Fibroblast of mammary gland (primary cell): Measurements from ENCODE around the gene BRD2.

Source experiments
- DNase-seq: peaks from one replicate; pipeline ENCODE4 v3.0.0-alpha.2; 2010; ENCODE audit warnings: low read depth
- H3K4me3 ChIP-seq: 2 replicates; pipeline ENCODE4 v1.5.1; 2011; ENCODE audit warnings: low read depth, mild to moderate bottlenecking, low read length, moderate library complexity; ENCODE audit not compliant: control insufficient read depth
- TF ChIP-seq, protein P1 (sequence below): conservative IDR thresholded peaks from 2 replicates; pipeline ENCODE4 v1.5.1; 2011; ENCODE audit warnings: low read depth, low read length, inconsistent platforms; ENCODE audit not compliant: control insufficient read depth, insufficient read depth

The BRD2 gene

DNA sequence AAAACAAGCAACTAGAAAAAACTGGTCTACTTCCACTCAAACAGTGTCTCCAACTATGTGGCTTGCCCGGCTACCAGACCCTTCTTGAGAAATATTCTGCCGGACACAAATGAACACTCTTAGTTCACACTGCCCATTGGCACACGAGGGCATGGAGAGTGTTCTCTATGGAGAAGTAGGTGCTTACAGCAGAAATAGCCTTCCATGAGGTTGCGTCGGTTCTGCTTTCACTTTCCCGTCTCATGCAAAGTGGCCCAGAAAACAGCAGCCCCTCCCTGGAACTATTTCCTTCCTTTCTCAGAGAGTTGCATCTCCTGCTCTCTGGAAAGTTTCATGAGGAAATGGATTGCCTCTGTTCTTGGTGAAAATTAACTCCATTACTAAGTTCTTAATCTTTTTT lies 50.5 kb downstream of the BRD2 start:
- TF ChIP-seq, protein P1, sequence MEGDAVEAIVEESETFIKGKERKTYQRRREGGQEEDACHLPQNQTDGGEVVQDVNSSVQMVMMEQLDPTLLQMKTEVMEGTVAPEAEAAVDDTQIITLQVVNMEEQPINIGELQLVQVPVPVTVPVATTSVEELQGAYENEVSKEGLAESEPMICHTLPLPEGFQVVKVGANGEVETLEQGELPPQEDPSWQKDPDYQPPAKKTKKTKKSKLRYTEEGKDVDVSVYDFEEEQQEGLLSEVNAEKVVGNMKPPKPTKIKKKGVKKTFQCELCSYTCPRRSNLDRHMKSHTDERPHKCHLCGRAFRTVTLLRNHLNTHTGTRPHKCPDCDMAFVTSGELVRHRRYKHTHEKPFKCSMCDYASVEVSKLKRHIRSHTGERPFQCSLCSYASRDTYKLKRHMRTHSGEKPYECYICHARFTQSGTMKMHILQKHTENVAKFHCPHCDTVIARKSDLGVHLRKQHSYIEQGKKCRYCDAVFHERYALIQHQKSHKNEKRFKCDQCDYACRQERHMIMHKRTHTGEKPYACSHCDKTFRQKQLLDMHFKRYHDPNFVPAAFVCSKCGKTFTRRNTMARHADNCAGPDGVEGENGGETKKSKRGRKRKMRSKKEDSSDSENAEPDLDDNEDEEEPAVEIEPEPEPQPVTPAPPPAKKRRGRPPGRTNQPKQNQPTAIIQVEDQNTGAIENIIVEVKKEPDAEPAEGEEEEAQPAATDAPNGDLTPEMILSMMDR, result no peak
- DNase-seq, result peak; percentile 39
- no peak overlapping the region for H3K4me3 ChIP-seq

DNA sequence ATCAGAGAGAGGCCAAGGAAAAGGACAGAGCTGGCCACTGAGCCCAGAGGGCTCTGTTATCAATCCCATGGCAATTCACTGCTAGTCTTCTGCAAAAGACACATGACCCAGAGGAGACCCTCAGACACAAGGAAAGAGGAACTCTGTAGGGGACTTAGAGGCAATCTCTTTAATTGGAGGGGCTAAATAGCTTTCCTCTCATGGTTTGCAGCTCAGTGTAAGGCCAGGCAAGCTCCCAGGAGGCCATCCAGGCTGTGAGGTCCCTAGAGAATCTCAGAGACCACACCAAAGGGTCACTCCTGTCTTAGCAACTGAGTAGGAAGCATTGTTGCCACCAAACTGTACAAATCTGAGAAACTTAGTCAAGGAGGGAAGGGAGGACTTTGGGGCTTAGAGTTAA lies 51.0 kb downstream of the BRD2 start:
- TF ChIP-seq, protein P1, result no peak
- H3K4me3 ChIP-seq, result no peak overlapping the region
- DNase-seq, result no peak

DNA sequence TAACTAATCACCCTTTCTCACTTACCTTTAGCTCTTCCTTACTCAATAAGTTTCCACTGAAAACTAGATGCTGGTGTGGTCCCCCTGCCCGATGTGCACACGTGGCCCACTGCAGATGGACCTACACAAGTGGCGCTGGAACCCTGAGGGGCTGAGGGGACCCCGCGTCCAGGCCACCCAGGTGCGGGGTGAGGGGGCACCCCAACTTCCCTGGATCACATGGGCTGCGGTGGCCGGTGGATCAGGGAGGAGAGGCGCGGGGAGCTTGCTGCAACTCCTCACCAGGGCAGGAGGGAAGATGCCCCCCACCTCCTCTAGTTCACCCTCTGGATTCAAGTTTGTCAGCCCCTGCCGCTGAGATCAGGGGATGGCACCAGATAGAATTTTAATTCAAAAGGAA lies 53.5 kb downstream of the BRD2 start:
- no peak for DNase-seq
- TF ChIP-seq, protein P1, result no peak
- H3K4me3 ChIP-seq, result no peak overlapping the region

DNA sequence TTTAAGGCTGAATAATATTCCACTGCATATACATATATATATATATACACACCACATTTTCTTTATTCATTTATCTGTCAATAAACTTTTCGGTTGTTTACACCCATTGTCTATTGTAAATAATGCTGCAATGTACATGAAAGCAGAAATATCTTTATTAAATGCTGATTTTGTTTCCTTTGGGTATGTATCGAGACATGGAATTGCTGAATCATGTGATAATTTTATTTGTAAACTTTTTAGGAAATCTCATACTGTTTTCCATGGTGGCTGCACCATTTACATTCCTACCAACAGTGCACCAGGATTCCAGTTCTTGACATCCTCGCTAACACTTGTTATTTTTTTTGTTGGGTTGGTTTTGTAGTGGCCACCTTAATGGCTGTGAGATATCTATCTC lies 55.1 kb downstream of the BRD2 start:
- H3K4me3 ChIP-seq, result no peak overlapping the region
- TF ChIP-seq, protein P1, result no peak
- no peak for DNase-seq

DNA sequence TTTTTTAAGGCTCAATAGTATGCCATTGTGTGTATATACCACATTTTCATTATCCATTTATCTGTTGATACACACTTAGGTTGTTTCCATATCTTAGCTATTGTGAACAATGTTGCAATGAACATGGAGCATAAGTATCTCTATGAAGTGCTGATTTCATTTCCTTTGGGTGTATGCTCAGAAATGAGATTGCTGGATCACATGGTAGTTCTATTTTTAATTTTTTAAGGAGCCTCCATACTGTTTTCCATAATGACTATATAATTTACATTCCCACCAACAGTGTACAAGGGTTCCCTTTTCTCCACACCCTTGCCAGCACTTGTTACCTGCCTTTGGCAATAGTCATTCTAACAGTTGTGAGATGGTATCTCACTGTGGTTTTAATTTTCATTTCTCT lies 56.1 kb downstream of the BRD2 start:
- no peak overlapping the region for H3K4me3 ChIP-seq
- TF ChIP-seq, protein P1, result no peak

DNA sequence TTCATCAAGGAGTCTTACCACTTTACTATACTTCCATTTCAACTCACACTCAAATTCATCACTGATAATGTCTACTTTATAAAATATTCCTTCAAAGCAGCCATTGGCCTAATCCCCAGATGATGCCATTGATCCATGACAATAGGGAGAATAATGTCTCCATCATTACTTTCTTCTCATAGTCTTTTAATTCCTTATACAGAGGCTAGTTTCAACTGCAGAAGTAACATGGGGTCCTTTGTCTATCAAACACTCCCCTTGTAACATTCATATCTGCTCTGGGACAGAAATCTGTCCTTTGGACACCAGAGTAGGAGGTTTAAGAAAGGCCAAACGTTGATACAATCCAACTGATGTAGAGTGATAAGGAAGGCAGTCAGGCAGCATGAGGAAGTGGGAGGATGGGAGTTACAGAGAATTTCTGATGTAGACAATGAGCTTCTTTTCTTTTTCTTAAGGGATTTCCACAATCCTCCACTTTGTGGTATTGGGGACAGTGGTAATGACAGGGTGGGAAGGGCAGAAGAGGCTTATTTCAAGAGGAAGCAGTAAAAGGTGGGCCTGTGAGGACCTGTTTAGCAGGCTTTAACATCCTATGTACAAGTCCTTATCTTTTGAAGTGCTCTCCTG lies 59.9 kb downstream of the BRD2 start:
- H3K4me3 ChIP-seq, result no peak overlapping the region
- DNase-seq, result no peak
- TF ChIP-seq, protein P1, result no peak

More for the DNA sequence above, 56.1 kb downstream of the BRD2 start:
- DNase-seq, result no peak
